GM12873 (cell line): ENCODE results near the gene ADIPOR2.

Source experiments
- TF ChIP-seq, protein P1 (sequence below): IDR thresholded peaks from 2 replicates; pipeline ENCODE4 v1.5.1; 2012; ENCODE audit warnings: low read depth, mild to moderate bottlenecking, moderate library complexity, low read length, control low read depth; ENCODE audit not compliant: insufficient read depth; ENCODE audit errors: missing control alignments

The ADIPOR2 gene

DNA sequence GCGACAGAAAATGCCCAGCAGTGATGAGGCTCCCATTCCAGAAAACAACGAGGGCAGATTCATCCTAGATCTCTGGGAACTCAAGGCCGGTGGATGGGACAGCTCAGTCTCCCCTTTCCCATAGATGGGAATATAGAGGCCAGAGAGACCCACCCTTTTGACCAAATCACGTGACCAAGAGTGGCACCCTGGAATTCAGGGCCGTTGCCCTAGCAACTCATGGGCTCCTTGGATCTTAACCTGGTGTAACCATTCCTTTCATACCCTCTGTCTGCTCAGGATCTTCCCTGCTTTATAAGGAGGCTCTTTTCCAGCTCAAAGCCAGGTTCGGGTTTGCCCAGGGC lies 121.0 kb downstream of the ADIPOR2 start:
- TF ChIP-seq, protein P1, sequence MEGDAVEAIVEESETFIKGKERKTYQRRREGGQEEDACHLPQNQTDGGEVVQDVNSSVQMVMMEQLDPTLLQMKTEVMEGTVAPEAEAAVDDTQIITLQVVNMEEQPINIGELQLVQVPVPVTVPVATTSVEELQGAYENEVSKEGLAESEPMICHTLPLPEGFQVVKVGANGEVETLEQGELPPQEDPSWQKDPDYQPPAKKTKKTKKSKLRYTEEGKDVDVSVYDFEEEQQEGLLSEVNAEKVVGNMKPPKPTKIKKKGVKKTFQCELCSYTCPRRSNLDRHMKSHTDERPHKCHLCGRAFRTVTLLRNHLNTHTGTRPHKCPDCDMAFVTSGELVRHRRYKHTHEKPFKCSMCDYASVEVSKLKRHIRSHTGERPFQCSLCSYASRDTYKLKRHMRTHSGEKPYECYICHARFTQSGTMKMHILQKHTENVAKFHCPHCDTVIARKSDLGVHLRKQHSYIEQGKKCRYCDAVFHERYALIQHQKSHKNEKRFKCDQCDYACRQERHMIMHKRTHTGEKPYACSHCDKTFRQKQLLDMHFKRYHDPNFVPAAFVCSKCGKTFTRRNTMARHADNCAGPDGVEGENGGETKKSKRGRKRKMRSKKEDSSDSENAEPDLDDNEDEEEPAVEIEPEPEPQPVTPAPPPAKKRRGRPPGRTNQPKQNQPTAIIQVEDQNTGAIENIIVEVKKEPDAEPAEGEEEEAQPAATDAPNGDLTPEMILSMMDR, result no peak

DNA sequence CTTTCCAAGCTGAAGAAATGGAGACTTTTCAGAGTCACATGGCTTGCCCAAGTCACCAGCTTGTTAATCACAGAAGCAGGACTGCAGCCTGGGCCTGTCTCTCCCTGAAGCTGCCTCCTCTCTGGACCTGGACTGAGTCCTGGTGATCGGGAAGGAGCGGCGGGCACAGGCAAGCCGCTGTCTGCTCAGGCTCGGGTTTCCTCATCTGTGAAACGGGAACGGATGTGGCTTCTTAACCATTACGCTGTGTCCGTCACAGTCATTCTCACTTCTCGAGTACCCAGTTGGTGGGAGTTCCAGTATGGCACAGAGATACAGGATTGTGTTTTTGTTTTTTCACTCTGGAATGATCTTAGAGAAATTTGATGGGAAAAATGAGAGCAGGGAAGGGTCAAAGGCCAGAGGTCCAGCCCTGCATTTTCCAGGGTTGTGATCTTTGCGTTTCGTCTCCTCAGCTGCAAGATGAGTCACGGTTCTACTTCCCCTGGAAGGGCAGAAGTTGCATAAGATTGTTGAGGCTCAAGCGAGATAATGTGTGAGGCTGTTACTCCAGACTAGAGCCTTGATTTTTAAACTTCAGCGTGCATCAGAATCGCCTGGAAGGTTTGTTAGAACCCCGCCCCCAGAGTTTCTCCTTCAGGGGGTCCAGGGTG lies 121.9 kb downstream of the ADIPOR2 start:
- TF ChIP-seq, protein P1, result no peak

DNA sequence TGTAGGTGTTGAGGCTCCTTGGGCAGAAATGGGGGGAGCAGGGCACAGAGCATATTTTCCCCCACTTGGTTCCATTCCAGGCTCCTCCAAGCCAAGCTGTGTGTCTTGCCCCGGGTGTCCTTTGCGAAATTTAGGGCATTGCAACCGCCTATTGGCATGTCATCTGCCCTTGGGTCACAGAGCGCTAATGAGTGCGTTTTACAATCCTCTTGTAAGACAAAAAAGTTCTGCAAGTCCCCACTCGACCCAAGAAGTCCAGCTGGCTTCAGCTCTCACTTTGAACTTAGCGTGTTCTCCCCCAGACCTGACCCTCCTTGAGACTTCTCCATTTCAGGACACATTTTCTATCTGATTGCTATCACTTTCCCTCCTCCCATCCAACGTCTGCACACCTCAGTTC lies 123.4 kb downstream of the ADIPOR2 start:
- TF ChIP-seq, protein P1, result no peak

DNA sequence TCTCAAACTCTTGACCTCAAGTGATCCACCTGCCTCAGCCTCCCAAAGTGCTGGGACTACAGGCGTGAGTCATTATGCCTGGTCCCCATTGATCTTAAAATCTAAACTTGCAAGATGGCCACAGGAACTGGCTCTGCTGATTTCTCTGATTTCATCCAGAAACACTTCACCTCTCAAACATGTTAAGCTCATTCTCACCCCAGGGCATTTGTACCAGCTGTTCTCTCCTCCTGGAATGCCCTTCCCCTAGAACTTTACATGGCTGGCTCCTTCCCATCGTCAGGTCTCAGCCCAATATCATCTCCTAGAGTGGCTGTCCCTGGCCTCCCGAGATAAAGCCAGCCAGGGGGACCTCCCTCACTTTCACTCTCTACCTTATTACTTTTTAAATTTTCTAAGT lies 124.2 kb downstream of the ADIPOR2 start:
- TF ChIP-seq, protein P1, result no peak

DNA sequence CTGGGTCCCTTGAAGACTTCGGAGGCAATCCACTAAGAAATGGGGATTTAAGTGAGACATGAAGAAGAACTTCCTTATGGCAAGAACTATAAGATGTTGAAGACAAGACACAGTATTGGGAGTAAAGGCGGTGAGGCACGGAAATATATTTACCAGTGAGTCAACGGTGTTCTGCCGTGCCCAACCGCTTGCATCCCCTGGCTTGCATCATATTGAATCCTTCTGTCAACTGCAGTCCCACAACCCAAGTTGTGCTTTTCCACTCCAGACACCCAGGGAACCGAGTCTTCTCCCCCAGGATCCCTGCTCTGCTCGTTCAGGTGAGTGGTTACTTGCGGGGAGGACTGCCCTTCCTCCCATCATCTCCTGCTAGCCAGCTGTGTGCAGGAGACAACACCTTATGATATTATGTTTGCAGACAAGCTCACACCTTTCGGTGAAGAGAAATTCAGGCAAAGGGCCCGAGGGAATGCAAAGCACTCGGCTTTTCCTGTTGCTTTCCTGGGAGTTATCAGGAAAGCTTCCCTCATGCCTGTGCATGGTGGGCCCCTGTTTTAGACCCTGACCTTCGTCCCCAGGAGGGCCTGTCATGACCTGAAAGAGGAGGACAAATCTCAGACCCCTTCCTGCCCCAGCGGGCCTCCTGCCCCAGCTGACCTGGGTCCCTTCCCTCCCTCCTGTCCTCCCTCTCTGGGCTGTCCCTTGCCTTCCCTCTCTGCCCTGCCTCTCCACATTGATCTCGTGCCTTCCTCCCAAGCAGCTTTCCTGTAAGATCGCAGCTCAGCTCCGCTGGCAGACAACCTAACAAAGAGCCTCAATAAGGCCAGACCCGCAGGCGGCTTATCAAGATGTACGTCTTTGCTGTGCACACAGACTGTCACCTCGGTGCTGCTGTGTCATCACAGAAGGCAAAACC lies 125.2 kb downstream of the ADIPOR2 start:
- TF ChIP-seq, protein P1, result no peak

DNA sequence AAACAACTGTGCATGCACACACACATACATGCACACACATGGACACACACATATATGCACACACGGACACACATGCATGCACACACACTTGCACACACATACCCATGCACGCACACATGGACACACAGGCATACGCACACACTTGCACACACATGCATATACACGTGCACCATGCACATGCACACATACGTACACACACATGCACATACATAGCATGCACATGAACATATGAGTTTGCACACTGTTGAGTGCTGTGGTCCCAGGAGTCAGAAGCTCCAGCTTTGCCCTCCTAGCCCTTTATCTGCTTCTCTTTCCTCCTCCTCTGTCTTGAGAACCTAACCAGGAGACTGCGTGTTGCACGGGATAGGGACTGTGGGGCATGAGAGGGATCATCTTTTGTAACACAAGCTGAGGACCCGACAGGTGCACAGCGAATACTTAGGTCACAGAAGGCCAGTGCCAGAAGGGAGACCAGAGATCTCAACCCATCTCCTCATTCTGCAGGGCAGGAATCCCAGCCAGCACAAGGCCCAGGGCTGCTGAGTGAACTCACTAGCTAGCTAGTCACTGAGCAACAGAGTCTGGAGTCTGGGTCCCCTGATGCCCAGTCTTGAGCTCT lies 126.0 kb downstream of the ADIPOR2 start:
- TF ChIP-seq, protein P1, result no peak

DNA sequence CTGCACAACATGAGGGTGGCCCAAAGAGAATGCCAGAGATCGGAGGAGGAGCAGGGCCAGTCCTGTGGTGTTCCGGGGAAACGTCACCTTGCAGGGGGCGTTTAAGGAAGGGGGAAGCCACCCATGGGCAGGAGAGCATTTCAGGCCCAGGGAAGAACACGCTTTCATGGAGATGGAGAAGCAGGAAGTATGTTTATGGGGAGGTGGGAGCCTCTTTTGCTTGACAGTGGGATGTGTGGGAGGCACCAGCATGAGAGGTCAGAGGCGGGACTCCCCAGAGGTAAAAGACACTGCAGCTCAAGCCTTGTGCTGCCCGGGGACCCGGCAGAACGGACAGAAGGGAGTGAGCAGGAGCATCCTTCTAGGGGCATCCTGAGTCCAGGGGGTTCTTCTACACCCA lies 128.2 kb downstream of the ADIPOR2 start:
- TF ChIP-seq, protein P1, result no peak
